ENCODE measurements around the gene VAV3.
"Not testable (repeated sequence)": the region's sequence is repeated elsewhere in the genome, so short reads cannot be mapped to it uniquely, and the experiment has no call there.

The VAV3 gene

GRCh38 chr1:107707111-107707510 is 257.9 kb downstream of the VAV3 start:
- no peaks in the 10 kb centered on the region for H3K4me1 Mint-ChIP-seq
- DNase-seq: no peak
- H3K27ac Mint-ChIP-seq: no peak overlapping the region
- peaks cover 6% of the 10 kb centered on the region for H3K9me3 Mint-ChIP-seq
- no peak overlapping the region for H3K4me3 Mint-ChIP-seq
- H3K27me3 Mint-ChIP-seq (ENCODE audit: low read depth, poor library complexity): peaks cover 3% of the 10 kb centered on the region
- no peak for TF ChIP-seq CTCF (IDR thresholded peaks at IDR 0.05)
- H3K36me3 Mint-ChIP-seq (ENCODE audit: low read depth): no peaks in the 10 kb centered on the region

GRCh38 chr1:107706182-107706581 is 258.8 kb downstream of the VAV3 start:
- DNase-seq: no peak
- H3K27me3 Mint-ChIP-seq (ENCODE audit: low read depth, poor library complexity): peaks cover 3% of the 10 kb centered on the region
- H3K9me3 Mint-ChIP-seq: peaks cover 4% of the 10 kb centered on the region
- H3K4me1 Mint-ChIP-seq: no peaks in the 10 kb centered on the region
- no peaks in the 10 kb centered on the region for H3K36me3 Mint-ChIP-seq (ENCODE audit: low read depth)
- no peak overlapping the region for H3K4me3 Mint-ChIP-seq
- no peak overlapping the region for H3K27ac Mint-ChIP-seq
- TF ChIP-seq CTCF (IDR thresholded peaks at IDR 0.05): no peak

- Mint-ChIP-seq H3K27ac (no peak overlapping the region), H3K9me3 (peaks cover 4% of the 10 kb centered on the region), H3K4me3 (no peak overlapping the region), H3K36me3 (ENCODE audit: low read depth) (no peaks in the 10 kb centered on the region), H3K27me3 (ENCODE audit: low read depth, poor library complexity) (peaks cover 3% of the 10 kb centered on the region), H3K4me1 (no peaks in the 10 kb centered on the region)
- no peak for TF ChIP-seq CTCF (IDR thresholded peaks at IDR 0.05)
- DNase-seq: no peak
These were observed 260.1 kb downstream of the VAV3 start for GRCh38 chr1:107704911-107705310.

- H3K27me3 Mint-ChIP-seq (ENCODE audit: low read depth, poor library complexity): peaks cover 4% of the 10 kb centered on the region
- H3K4me3 Mint-ChIP-seq: no peak overlapping the region
- DNase-seq: no peak
- no peaks in the 10 kb centered on the region for H3K4me1 Mint-ChIP-seq
- H3K36me3 Mint-ChIP-seq (ENCODE audit: low read depth): no peaks in the 10 kb centered on the region
- no peak overlapping the region for H3K27ac Mint-ChIP-seq
- TF ChIP-seq CTCF (IDR thresholded peaks at IDR 0.05): no peak
- H3K9me3 Mint-ChIP-seq: peaks cover 4% of the 10 kb centered on the region
These were observed 261.9 kb downstream of the VAV3 start for GRCh38 chr1:107702946-107703571.

- not testable (repeated sequence) for H3K4me3 Mint-ChIP-seq; H3K27me3 Mint-ChIP-seq (ENCODE audit: low read depth, poor library complexity); H3K9me3 Mint-ChIP-seq; DNase-seq; H3K4me1 Mint-ChIP-seq; H3K27ac Mint-ChIP-seq; H3K36me3 Mint-ChIP-seq (ENCODE audit: low read depth)
These were observed 264.3 kb downstream of the VAV3 start for GRCh38 chr1:107700651-107701050.

GRCh38 chr1:107698161-107698560 is 266.8 kb downstream of the VAV3 start:
- DNase-seq: no peak
- Mint-ChIP-seq H3K4me1 (no peaks in the 10 kb centered on the region), H3K27me3 (ENCODE audit: low read depth, poor library complexity) (peaks cover 4% of the 10 kb centered on the region), H3K4me3 (no peak overlapping the region), H3K27ac (no peak overlapping the region), H3K9me3 (peaks cover 4% of the 10 kb centered on the region), H3K36me3 (ENCODE audit: low read depth) (no peaks in the 10 kb centered on the region)
- TF ChIP-seq CTCF (IDR thresholded peaks at IDR 0.05): no peak
